A204.1 (cell line): ENCODE results near the gene ADAM19.

ENCODE experiments used
- FAIRE-seq: peaks from 2 replicates; lab custom pipeline; 2012; peaks lifted over from hg19 to GRCh38; lab: Jason Lieb, UNC

Gene ADAM19

GRCh38 chr5:157542282-157543000, 33.1 kb downstream of the ADAM19 start:
- no peak for FAIRE-seq

DNA sequence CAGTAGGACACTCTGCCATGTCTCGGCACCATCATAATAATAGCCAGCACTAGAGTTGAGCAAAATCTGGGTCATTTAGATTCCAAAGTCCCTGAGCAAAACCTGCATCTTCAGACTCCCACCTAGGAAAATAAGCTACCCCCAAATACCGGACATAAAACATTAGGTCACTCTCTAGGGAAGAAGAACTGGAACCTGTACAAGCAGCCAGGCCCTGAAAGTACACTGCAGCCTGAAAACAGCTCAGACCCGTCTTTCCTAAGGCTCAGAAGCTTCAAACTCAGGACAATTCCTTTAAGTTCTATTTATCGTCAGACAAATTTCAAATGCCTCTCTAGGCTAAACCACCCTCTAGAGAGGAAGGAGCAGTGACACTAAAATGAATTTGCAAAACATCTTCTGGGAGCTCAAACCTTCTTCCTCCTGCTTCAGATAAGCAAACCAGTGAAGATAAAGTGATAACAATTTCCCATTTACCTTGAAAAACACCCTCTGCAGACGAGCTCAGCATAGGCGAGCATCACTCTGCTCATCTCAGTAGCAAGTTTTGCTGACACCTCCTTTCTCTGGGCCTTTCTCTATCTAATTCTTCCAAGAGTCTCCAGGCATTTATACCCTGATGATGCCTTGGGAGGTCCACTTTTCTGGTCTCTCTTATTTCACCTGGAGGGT, 34.0 kb downstream of the ADAM19 start:
- no peak for FAIRE-seq

DNA sequence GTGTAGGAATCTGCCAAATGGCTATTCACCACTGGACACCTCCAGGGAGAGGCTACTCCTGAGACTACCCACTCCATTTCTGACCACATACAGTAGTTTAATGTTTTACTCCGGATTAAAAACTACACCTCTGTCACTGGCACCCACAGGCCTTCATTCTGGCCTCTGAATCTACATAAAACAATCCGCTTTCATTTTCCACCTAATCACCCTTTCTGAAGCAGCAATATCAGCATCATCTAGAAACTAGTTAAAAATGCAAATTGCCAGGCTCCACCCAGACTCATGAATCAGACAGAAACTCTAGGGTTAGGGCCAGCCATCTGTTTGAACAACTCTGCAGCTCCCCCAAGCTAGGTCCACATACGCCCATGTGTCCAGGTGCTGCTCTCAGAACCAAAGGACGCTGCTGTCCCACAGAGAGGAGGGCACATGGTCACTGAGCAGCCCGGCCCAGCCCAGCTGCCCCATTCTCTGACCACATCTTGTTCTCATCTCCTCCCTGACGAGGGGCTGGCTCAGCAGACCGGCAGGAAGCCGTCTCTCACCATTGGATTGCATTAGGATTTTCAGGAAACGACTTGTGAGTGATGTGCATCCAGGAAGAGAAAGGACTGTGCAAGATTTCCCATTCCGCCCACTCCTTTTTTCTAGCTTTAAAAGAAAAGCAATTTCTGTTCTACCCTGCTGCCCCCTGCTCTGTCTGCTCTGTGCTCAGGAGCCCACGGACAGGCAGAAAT, 34.7 kb downstream of the ADAM19 start:
- no peak for FAIRE-seq

GRCh38 chr5:157540124-157540523, 35.5 kb downstream of the ADAM19 start:
- no peak for FAIRE-seq

- FAIRE-seq = no peak
Measured at GRCh38 chr5:157539503-157540022, 36.0 kb downstream of the ADAM19 start.

GRCh38 chr5:157538311-157538710, 37.3 kb downstream of the ADAM19 start:
- FAIRE-seq = no peak

- FAIRE-seq = no peak
Measured at GRCh38 chr5:157535042-157535865, 40.3 kb downstream of the ADAM19 start.

DNA sequence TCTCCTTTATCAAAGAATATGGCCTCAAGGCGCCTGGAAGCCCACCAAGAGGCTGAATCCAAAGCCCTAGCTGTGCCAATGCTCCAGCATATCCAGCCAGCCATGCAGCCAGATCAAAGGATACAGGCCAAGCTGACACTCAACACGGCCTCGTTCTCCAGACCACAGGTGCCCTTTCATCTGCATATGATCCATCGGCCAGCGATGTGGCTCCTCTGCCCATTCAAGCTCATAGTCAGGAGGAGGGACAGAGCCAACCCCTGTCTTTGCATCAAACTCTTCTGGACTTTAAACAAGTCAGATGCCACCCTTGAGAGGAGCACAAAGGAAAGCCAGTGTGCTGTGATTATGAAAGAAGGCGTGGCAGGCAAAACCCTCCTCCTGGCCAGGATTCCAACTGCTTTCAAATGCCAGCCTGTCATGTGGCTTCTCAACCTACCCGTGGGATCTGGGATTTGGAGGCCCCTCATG, 42.5 kb downstream of the ADAM19 start:
- FAIRE-seq = no peak

GRCh38 chr5:157532022-157532421, 43.6 kb downstream of the ADAM19 start:
- FAIRE-seq = no peak

GRCh38 chr5:157530226-157530972, 45.2 kb downstream of the ADAM19 start:
- no peak for FAIRE-seq

DNA sequence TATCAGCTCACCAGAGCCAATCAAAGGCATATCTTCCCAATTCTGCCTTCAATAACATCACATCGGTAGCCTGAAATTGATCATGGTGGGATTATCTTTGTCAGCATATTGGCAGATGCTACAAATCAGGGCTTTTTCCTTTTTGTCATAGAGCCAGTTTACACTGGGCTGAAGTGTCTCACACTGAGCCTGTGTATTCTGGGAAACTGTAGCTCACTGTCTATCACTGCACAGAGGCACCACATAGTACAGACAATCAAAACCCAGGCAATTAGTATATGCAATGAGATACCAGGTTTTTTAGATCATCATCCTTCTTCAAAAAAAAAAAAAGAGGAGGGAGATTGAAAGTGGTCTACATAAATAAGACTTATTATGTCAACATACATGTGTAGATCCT, 46.6 kb downstream of the ADAM19 start:
- no peak for FAIRE-seq

DNA sequence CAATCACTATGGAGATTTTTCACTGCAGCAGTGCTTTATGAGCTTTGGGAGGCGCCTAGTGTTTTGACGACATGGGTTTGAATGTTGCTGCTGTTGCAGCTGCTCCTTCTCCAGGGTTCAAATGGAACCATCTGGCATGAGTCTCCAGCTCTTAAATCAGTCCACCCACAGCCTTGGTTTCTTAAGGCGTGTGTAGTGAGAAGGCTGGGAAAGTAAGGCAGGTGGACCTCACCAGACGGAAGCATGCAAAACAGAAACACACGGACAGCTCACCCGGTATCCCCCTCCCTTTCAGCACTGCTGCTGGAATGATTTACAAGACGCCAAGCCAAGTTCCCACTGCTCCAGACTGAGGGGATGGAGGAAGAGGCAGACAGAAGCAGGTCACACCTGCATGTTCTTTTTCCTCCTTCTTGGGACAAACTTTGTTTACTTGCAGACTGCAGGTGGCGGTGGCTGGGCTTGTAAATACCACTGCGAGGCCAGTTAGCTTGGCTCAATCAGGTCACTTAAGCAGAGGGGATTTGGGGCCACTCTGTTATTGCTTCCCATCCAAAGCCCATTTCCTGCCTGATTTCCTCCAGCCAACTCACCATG, 47.4 kb downstream of the ADAM19 start:
- FAIRE-seq = no peak

GRCh38 chr5:157524887-157525286, 50.7 kb downstream of the ADAM19 start:
- no peak for FAIRE-seq

DNA sequence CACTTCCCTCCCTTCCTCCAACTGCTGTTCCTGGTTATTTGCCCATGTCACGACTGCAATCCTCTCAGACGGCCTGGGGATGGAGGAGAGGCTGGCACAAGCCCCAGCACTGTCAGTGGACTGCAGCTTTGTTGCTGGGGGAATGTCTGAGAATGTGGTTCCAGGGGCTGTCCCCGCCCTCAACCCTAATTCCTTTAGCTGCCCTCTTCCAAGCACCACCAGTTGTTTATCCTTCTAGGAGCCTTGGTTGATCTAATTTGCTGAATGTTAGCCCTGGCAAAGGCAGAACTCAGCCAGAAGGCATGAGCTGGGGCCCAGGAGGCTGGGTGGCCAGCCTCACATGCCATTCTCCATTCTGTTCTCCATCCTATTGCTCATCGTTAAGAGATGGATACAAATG, 51.6 kb downstream of the ADAM19 start:
- FAIRE-seq = no peak

DNA sequence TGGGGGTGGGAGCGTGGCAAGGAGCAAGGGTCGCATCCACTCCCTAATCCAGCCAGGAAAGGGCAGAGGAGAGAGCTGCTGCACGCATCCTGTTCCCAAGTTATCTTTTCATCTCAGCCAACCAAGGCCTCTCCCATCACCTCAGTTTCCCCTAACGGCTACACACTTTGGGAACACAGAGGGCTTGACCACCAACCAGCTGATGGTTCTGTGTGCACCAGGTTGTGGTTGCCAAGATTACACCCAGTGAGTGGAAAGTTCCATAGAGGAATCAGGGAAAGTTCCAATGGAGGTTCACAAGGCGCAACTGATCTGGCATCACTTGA, 53.9 kb downstream of the ADAM19 start:
- FAIRE-seq = no peak

DNA sequence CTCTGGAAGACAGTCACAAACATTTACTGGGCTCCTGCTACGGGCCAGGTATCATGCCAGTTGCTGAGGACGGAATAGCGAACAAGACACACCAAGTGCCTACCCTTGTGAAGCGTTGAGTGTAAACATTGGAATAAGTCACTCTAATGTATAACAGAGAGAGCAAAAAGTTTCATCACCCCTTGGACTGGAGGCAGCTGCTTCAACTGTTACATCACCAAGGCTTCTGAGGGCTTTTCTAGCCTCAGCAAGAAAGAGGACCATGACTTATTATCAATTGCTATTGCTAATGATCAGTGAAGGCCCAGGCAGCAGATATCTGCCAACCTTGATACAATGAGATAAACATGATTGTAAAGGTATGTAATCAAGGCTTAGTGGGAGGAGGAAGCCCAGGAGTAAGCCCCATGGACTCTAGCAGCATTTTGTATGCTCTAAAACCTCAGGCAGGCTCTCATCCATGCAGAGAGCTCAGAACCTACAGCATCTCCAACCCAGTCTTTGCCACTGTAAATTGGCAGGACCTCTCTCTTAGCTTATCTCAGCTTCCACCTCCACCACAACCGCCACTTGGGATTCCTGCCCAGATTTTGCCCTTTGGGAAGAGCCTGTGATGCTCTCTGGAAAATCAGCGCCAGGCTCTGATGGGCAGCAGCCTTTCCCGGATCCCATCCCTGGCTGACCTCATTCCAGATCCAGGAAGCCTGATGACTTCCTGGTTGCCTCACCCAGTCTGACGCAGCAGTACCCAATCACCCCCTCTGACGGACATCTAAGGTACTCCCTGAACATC, 54.5 kb downstream of the ADAM19 start:
- FAIRE-seq = no peak

GRCh38 chr5:157519579-157520253, 55.9 kb downstream of the ADAM19 start:
- FAIRE-seq = no peak

DNA sequence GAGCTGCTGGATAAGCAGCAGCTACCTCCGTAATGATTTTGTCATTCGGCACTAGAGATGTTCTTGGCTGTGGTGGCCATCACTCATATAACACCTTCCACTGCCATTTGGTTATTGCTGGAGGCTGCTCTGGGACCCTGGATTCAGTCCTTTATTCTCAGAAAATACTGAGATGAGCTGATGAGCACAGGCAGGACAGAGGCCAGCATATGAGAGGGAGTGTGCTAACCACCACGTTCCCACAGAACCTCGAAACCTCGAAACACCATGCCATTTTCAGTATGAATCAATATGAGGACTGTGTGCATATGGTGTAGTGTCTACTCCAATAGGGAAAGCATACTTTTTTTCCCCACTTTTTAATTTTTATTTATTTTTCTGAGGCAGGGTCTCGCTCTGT, 56.6 kb downstream of the ADAM19 start:
- no peak for FAIRE-seq

GRCh38 chr5:157516626-157517325, 58.8 kb downstream of the ADAM19 start:
- no peak for FAIRE-seq
